ENCODE measurements around the gene SOX2. TPM values are rescaled to one million over a fixed set of nuclear protein-coding genes. Genes with fewer than 3 reads are reported as not detected.

The SOX2 gene
- total and polyA plus RNA-seq, 2 of the 13 experiments (the other 11 are each of a cell fraction or from before 2014, with no cell fraction given) = not detected

DNA sequence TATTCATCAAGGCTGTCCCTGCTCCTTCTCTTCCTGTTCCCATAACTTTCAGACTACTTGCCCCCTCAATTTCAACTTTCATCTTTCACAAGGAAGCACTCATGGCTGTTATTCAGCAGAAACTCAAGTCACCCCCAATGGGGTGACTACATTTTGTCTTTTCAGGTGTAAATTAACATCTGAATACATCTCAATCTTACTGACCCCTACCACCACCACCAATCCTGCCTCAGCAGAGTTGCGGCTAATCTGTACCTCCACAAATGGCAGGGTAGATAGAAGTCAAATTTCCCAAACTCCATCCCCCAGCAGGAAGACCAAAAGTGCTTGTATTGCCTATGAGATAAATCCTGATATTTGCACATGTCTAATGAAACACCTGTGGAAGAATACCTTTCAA is 19.2 kb downstream of the SOX2 start (continued):
- TF ChIP-seq NR2F6 (IDR thresholded peaks at IDR 0.05) (no peak), NR2F6 (CRISPR knock-in tag; IDR thresholded peaks at IDR 0.05) (no peak), CENPT (CRISPR knock-in tag; IDR thresholded peaks at IDR 0.05; ENCODE audit: low read depth) (no peak), ZMAT3 (CRISPR knock-in tag; conservative IDR thresholded peaks at IDR 0.05) (no peak), POLR2AphosphoS5 (IDR thresholded peaks at IDR 0.05; ENCODE audit: low read depth, low read length) (no peak), ZBTB8A (CRISPR knock-in tag; IDR thresholded peaks at IDR 0.05; ENCODE audit: borderline replicate concordance, low read depth) (no peak), KDM4B (CRISPR knock-in tag; IDR thresholded peaks at IDR 0.05) (no peak), EEA1 (CRISPR knock-in tag; IDR thresholded peaks at IDR 0.05; ENCODE audit: borderline replicate concordance) (no peak), MTA3 (CRISPR knock-in tag; IDR thresholded peaks at IDR 0.05) (no peak), RFX5 (IDR thresholded peaks at IDR 0.05; ENCODE audit: low read depth, low read length) (no peak)
- TF ChIP-seq, protein P1, sequence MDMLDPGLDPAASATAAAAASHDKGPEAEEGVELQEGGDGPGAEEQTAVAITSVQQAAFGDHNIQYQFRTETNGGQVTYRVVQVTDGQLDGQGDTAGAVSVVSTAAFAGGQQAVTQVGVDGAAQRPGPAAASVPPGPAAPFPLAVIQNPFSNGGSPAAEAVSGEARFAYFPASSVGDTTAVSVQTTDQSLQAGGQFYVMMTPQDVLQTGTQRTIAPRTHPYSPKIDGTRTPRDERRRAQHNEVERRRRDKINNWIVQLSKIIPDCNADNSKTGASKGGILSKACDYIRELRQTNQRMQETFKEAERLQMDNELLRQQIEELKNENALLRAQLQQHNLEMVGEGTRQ (IDR thresholded peaks at IDR 0.05; ENCODE audit: low read depth, low read length) = no peak
- TF ChIP-seq, protein P1 (CRISPR knock-in tag; IDR thresholded peaks at IDR 0.05; ENCODE audit: borderline replicate concordance) = no peak
- TF ChIP-seq, protein P2, sequence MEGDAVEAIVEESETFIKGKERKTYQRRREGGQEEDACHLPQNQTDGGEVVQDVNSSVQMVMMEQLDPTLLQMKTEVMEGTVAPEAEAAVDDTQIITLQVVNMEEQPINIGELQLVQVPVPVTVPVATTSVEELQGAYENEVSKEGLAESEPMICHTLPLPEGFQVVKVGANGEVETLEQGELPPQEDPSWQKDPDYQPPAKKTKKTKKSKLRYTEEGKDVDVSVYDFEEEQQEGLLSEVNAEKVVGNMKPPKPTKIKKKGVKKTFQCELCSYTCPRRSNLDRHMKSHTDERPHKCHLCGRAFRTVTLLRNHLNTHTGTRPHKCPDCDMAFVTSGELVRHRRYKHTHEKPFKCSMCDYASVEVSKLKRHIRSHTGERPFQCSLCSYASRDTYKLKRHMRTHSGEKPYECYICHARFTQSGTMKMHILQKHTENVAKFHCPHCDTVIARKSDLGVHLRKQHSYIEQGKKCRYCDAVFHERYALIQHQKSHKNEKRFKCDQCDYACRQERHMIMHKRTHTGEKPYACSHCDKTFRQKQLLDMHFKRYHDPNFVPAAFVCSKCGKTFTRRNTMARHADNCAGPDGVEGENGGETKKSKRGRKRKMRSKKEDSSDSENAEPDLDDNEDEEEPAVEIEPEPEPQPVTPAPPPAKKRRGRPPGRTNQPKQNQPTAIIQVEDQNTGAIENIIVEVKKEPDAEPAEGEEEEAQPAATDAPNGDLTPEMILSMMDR (CRISPR knock-in tag; IDR thresholded peaks at IDR 0.05) = no peak
- TF ChIP-seq, protein P3, sequence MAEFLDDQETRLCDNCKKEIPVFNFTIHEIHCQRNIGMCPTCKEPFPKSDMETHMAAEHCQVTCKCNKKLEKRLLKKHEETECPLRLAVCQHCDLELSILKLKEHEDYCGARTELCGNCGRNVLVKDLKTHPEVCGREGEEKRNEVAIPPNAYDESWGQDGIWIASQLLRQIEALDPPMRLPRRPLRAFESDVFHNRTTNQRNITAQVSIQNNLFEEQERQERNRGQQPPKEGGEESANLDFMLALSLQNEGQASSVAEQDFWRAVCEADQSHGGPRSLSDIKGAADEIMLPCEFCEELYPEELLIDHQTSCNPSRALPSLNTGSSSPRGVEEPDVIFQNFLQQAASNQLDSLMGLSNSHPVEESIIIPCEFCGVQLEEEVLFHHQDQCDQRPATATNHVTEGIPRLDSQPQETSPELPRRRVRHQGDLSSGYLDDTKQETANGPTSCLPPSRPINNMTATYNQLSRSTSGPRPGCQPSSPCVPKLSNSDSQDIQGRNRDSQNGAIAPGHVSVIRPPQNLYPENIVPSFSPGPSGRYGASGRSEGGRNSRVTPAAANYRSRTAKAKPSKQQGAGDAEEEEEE (CRISPR knock-in tag; IDR thresholded peaks at IDR 0.05; ENCODE audit: borderline replicate concordance) = no peak
- TF ChIP-seq, protein P4, sequence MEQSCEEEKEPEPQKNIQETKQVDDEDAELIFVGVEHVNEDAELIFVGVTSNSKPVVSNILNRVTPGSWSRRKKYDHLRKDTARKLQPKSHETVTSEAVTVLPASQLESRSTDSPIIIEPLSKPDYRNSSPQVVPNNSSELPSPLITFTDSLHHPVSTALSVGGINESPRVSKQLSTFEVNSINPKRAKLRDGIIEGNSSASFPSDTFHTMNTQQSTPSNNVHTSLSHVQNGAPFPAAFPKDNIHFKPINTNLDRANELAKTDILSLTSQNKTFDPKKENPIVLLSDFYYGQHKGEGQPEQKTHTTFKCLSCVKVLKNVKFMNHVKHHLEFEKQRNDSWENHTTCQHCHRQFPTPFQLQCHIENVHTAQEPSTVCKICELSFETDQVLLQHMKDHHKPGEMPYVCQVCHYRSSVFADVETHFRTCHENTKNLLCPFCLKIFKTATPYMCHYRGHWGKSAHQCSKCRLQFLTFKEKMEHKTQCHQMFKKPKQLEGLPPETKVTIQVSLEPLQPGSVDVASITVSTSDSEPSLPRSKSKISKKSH (CRISPR knock-in tag; IDR thresholded peaks at IDR 0.05; ENCODE audit: borderline replicate concordance) = no peak
